SH-SY5Y (cell line): ENCODE measurements around the gene XPR1.

Experiments used
- GATA2 ChIP-seq: IDR thresholded peaks from 2 replicates; pipeline ENCODE4 v1.6.1; 2011; ENCODE audit warnings: mild to moderate bottlenecking, low read depth, low read length
- GATA3 ChIP-seq: IDR thresholded peaks from 2 replicates; pipeline ENCODE4 v1.6.1; 2011; ENCODE audit warnings: low read depth, mild to moderate bottlenecking, low read length, moderate library complexity

XPR1 gene

GRCh38 chr1:180892675-180893074, 260.9 kb downstream of the XPR1 start:
- TF ChIP-seq GATA3: no peak

GRCh38 chr1:180893614-180894013, 261.8 kb downstream of the XPR1 start:
- TF ChIP-seq GATA2 (no peak), GATA3 (no peak)

GRCh38 chr1:180896161-180896560, 264.3 kb downstream of the XPR1 start:
- TF ChIP-seq GATA2 (no peak), GATA3 (no peak)

- TF ChIP-seq GATA2: no peak
Measured at GRCh38 chr1:180898441-180899219, 266.8 kb downstream of the XPR1 start.

GRCh38 chr1:180899262-180899661, 267.4 kb downstream of the XPR1 start:
- TF ChIP-seq GATA3 (no peak), GATA2 (no peak)

GRCh38 chr1:180901076-180901990, 269.5 kb downstream of the XPR1 start:
- TF ChIP-seq GATA3 (no peak), GATA2 (no peak)

GRCh38 chr1:180902541-180902940, 270.7 kb downstream of the XPR1 start:
- TF ChIP-seq GATA3 (no peak), GATA2 (no peak)

GRCh38 chr1:180905927-180906326, 274.1 kb downstream of the XPR1 start:
- TF ChIP-seq GATA3 (no peak), GATA2 (no peak)

- no peak for TF ChIP-seq GATA3
- no peak for TF ChIP-seq GATA2
Measured at GRCh38 chr1:180906511-180906910, 274.7 kb downstream of the XPR1 start.

GRCh38 chr1:180907313-180908055, 275.7 kb downstream of the XPR1 start:
- no peak for TF ChIP-seq GATA3
- TF ChIP-seq GATA2: no peak

GRCh38 chr1:180908074-180908765, 276.4 kb downstream of the XPR1 start:
- no peak for TF ChIP-seq GATA2
- no peak for TF ChIP-seq GATA3

- no peak for TF ChIP-seq GATA2
- TF ChIP-seq GATA3: no peak
Measured at GRCh38 chr1:180909005-180909414, 277.2 kb downstream of the XPR1 start.

GRCh38 chr1:180909462-180909976, 277.7 kb downstream of the XPR1 start:
- TF ChIP-seq GATA2 (no peak), GATA3 (no peak)
